GM19467 (cell line): ENCODE measurements around the gene SPHK1.
"Not testable (repeated sequence)": the region's sequence is repeated elsewhere in the genome, so short reads cannot be mapped to it uniquely, and the experiment has no call there.

Experiments
- ATAC-seq: cut with Tn5 transposase; IDR thresholded peaks from one replicate; pipeline ENCODE4 v1.9.1; 2021; ENCODE audit warnings: mild to moderate bottlenecking, moderate library complexity; ENCODE audit not compliant: unreplicated experiment

Gene SPHK1, protein sequence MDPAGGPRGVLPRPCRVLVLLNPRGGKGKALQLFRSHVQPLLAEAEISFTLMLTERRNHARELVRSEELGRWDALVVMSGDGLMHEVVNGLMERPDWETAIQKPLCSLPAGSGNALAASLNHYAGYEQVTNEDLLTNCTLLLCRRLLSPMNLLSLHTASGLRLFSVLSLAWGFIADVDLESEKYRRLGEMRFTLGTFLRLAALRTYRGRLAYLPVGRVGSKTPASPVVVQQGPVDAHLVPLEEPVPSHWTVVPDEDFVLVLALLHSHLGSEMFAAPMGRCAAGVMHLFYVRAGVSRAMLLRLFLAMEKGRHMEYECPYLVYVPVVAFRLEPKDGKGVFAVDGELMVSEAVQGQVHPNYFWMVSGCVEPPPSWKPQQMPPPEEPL

DNA sequence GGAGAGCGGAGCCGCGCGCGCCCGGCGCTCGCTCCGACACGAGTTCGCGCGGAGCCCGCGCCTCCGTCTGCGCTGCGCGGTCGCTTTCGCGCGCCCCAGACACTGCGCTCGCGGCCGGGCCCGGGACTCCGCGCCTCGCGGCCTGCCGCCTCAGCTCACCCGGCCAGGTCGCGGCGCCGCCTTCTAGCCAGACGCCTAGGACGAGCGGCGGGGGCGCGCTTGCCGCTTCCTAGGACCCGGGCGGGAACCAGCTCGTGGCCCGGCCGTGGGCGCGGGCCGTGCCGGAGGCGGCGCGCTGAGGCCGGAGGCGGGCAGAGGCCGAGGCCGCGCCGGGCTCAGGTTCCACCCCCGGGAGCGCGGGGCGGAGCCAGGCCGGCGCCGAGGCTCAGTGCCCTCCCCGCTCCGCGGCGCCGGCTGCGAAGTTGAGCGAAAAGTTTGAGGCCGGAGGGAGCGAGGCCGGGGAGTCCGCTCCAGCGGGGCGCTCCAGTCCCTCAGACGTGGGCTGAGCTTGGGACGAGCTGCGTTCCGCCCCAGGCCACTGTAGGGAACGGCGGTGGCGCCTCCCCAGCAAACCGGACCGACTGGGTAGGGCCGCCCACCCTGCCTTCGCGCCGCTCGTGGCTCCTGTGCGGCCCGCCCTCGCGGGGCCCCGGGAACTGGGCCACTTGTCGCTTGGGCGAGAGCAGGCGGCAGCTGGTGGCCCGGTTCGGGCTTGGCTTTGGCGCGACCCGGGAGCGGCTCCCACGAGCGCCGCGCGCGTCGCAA is at the start of gene SPHK1:
SPHK1 (plus strand) TSS at position 388 of the 765 bp plus-strand sequence. CDS start 1,036 bp downstream, outside the sequence.
- peak; percentile 55 for ATAC-seq

DNA sequence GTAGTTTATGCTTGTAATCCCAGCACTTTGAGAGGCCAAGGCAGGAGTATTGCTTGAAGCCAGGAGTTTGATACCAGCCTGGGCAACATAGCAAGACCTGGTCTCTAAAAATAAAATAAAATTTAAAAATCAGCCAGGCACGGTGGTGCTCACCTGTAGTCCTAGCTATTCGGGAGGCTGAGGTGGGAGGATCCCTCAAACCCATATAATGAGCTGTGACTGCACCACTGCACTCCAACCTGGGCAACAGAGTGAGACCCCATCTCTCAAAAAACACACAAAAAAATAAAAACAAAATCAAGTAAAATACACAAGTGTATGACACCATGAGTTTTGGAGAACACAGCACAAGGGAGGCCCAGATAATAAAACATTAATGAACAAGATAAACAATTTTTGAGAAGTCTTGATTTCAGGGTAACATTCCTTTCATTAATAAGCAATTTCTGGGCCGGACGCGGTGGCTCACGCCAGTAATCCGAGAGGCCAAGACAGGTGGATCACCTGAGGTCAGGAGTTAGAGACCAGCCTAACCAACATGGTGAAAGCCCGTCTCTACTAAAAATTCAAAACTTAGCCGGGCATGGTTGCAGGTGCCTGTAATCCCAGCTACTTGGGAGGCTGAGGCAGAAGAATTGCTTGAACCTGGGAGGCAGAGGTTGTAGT is 48.6 kb upstream of the SPHK1 start:
- no peak for ATAC-seq

DNA sequence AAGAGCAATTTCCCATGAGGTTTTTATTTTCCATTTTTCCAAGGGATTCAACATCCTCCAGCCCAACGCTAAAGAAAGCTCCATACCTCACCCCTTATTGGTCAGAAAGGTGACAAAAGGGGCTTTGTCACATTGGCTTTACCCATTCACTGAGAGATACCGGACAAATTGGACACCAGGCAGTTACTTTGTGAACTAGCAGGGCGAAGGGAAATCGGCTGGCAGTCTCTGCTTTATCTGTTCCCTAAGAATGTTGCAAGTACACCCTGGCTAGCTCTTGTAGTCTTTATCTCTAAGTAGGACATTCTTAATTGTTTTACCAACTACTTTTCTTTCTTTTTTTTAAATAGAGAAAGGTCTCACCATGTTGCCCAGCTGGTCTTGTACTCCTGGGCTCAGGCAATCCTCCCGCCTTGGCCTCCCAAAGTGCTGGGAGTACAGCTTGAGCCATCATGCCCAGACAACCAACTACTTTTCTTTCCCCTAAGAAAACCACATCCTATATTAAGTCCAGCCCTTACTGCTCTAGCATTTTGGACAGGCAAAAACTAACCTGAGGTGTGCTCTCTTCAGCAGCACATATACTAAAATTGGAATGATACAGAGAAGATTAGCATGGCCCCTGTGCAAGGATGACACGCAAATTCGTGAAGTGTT is 47.5 kb upstream of the SPHK1 start:
- ATAC-seq, result no peak

DNA sequence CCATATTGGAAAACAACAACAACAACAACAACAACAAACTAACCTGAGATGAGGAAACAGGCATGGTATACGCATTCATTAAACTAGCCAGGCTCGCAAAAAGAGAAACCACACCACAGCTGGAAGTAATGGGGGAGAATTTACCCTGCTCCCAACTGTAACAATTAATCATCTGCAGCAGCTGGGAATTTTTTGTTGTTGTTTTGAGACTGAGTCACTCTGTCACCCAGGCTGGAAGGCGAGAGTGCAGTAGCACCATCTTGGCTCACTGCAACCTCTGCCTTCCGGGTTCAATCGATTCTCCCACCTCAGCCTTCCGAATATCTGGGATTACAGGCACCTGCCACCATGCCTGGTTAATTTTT is 47.0 kb upstream of the SPHK1 start:
- no peak for ATAC-seq

DNA sequence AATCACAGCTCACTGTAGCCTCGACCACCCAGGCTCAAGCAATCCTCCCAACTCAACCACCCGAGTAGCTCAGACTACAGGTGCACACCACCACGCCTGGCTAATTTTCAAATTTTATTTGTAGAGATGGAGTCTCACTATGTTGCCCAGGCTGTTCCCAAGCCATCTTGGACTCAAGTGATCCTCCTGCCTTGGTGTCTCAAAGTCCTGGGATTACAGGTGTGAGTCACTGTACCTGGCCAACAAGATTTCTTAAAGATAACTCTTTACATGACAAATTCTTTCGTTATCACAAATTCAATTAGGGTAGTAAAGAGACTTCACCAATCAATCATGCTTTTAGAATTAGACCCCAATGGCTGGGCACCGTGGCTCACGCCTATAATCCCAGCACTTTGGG is 43.1 kb upstream of the SPHK1 start:
- no peak for ATAC-seq

DNA sequence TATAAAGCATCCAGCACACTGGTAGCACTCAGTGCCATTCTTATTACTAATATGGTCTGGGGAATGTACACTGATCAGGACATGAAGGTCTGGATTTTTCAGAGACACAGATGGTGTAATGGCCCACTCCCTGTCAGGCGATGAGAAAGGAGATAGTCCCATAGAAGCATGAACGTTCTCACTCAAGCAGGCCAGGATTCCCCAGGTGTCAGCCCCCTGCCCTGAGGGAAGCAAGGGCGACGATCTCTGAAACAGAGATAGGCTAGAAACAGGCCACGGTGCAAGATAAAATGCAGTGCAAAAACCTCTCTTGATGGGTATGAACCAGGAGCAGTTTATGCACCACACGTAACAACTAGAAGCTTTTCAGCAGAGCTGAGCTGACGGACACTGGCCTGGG is 41.3 kb upstream of the SPHK1 start:
- no peak for ATAC-seq

DNA sequence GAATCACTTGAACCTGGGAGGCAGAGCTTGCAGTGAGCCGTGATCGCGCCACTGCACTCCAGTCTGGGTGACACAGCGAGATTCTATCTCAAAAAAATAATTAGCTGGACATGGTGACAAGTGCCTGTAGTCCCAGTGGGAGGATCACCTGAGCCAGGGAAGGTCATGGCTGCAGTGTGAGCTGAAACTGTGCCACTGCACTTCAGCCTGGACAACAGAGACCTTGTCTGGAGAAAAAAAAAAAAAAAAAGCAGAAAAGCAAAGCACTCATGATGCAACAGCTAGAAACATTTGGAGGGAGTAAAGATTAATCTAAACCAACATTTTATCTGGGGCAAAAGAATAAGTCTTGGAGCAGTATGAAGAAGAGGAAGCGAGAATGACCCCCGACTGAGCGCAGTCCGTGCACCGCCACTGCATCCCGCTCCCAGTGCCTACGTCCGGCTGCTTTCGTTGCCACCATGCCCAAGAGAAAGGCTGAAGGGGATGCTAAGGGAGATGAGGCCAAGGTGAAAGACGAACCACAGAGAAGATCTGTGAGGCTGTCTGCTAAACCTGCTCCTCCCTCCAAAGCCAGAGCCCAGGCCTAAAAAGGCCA is 38.9 kb upstream of the SPHK1 start:
- no peak for ATAC-seq

DNA sequence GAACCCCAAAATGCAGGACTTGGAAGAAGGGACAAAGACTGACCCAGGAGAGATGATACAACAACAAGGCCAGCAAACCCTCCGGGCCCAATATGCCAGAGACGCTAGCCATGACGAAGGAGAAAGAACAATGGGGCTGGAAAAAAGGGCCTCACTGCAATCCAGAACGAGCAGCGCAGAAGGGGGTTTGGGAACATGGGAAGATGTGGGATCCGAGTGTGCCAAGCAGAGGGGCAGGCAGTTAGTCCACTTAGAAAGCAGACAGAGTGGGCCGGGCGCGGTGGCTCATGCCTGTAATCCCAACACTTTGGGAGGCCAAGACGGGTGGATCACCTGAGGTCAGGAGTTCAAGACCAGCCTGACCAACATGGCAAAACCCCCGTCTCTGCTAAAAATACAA is 37.5 kb upstream of the SPHK1 start:
- ATAC-seq, result not testable (repeated sequence)

DNA sequence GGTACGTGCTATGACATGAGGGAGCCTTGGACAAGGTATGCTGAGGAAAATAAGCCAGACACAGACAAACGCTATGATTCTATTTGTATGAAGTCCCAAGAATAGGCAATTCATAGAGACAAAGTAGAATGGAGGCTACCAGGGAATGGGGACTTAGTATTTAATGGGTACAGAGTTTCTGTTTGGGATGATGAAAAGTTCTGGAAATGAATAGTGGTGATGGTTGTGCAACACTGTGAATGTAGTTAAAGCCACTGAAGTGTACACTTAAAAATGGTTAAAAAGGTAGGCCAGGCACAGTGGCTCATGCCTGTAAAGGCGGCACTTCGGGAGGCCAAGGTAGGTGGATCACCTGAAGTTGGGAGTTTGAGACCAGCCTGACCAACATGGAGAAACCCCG is 33.9 kb upstream of the SPHK1 start:
- no peak for ATAC-seq

DNA sequence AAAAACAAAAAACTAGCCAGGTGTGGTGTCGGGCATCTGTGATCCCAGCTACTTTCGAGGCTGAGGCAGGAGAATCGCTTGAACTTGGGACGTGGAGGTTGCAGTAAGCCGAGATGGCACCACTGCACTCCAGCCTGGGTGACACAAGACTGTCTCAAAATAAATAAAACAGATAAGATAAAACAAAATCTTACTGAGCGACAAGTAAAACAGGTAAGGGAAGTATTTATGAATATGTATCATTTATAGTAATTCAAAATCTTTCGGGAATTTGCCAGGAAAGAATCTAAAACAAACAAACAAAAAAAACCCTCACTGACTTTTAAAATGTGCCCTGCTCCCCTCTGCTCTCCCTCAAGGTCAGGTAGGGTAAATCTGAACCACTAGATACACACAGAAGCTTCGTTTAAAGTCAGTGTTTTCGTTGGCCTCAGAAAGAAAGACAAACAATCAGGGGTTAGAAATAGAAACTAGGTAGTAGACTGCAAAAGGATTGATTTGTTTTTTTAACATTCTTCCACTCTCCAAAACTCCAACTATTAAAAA is 32.8 kb upstream of the SPHK1 start:
- no peak for ATAC-seq

DNA sequence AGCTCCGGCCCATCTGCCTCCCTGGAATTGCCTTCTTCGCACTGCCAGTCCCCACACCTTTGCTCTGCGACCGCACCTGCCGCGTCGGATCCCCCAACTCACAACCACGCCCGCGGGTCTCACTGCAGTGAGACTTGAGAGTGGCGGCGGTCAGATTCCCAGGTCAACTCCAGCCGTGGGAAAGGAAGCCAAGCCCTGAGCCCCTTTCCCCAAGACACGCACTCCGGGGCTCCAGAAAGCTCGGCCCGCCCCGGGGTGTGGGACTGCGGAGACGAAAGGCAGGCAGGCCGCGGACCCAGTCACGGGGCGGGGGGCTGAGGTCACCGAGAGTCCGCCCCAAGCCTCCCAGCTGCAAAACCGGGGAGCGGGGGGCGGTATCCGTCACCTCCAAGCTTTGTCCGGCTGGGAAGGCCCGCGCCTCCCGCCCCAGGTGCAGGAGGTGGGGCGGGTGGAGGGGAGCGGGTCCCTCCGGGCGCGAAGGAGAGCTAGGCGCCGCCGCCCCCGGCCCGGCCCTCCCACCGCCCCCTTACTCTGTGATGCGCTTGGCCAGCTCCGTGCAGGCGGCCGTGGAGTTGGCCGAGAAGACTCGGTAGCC is 31.3 kb upstream of the SPHK1 start:
- ATAC-seq, result peak; percentile 22

DNA sequence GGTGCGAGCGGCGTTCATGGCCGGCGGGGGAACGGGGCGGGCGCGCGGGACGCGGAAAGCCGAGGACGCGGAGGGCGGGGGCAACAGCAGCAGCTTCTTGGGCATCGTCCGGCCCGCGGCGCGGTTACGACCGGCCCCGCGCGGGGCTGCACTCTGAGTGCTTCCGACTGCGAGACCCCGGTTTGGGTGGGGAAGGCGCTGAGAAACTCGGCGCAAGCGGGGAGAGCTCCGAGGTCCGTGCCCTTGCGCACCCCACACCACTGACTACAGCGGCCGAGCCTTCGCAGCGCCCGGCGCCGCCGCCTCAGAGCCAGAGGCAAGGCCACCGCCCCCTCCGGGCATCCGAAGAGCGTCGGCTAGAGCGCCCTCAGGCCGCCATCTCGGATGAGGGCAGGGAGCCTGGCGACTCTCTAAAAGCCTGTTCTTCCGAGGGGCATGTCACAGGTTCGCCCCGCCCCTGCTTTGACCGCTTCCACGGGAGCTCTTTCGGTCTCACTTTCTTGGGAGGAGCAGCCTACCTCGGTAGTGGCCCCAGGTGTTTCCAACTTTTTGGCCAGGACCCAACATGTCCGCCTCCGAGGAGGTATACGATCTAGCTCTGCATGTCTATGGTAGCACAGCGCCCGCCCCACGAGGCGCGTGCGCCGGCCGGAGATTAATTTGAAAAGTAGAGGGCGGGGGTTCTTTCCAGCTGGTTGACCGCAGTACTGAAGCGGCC is 30.7 kb upstream of the SPHK1 start, which contains the start of gene PRPSAP1:
PRPSAP1 (minus strand) TSS at position 318 of the 718 bp plus-strand sequence; CDS start at position 105, 213 bp downstream.
- ATAC-seq, result peak; percentile 79

DNA sequence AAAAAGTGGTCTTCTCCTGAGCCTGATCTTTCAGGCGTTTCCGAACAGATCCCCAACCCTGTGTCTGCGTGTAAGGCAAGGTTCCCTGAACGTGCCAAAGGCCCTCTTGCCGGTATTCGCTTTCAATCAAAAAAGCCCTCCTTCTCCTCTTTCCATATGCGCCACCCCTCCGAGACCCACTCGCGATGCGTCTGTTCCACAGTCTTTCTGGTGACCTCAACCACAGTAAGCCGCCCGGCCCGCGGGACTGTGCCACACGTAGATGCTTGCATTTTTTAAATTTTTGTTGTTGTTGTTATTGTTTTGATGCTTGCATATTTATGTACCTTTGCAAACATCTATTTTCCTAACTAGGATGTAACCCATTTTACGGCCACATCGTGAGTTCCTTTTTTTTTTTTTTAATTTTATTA is 30.1 kb upstream of the SPHK1 start:
- no peak for ATAC-seq

DNA sequence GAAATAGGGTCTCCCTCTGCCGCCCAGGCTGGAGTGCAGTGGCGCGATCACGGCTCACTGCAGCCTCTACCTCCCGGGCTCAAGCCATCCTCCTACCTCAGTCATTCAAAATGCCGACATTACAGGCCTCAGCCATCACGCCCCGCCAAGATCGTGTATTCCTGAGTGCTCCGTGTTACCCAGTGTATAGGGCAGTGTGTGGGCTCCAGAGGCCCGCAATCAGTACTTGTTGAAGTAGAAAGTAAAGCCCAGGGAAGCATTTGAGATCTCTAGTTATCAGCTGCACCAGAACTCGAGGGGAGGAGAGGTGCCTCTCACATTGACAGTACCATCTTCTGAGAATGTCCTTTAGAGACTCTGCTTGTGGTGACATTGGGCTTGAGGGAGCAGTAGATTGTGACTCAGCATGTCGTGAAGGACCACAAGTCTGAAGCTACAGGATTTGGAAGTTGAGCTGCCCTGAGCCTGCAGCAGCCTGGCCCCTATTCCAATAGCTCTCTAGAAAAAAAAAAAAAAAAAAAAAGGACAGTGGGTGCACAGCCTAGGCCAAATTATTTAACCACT is 29.6 kb upstream of the SPHK1 start:
- ATAC-seq, result no peak

DNA sequence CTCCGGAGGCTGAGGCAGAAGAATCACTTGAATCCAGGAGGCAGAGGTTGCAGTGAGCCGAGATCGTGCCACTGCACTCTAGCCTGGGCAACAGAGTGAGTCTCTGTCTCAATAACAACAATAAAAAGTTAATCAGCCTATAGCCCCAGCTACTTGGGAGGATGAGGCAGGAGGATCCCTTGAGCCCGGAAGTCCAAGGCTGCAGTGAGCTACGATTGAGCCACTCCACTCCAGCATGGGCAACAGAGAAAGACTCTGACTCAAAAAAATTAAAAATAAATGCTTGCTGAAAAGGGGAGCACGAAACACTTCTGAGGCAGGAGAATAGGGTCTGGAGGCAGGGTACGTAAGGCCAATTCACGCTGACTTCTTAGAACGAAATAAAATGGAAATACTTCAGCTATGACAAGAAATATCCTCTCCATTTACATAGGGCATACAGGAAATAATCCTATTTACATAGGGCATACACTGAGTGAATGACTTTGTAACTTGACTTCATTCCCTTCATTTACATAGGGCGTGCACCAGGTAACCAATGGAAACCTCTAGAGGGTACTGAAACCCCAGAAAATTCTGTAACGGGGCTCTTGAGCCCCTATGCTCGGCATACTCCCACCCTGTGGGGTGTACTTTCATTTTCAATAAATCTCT is 27.5 kb upstream of the SPHK1 start:
- no peak for ATAC-seq

DNA sequence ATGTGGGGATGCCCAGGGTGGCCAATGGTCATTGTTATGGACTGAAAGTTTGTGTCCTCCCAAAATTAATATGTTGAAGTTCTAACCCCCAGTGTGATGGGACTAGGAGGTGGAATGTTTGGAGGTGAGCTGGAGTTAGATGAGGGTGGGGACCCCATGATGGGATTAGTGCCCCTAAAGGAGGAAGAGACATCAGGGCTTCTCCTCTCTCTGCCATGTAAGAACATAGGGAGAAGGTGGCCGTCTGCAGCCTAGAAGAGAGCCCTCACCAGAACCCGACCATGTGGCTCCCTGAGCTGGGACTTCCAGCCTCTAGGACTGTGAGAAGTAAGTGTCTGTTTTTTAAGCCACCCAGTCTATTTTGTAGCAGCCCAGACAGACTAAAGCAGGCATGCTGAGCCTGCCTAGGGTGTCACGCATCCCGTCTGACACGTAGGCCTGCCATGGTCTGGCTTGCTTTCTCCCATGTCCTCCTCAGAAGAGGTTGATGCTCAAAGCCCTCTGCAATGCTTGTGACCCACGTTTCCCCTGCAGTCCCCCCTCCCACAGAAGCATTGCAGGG is 26.7 kb upstream of the SPHK1 start:
- ATAC-seq, result no peak

DNA sequence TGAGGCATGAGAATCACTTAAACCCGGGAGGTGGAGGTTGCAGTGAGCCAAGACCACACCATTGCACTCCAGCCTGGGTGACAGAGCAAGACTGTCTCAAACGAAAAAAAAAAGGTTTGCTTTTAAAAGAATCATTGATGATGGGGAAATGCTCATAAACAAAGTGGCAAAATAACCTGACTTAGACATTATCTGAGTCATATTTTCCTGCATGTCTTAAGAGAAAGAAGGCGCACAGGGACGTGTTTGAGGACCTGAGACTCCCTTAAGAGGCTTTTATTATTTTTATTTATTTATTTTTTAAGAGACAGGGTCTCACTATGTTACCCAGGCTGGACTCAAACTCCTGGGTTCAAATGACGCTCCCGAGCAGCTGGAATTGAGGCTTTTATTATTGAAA is 25.0 kb upstream of the SPHK1 start:
- no peak for ATAC-seq

DNA sequence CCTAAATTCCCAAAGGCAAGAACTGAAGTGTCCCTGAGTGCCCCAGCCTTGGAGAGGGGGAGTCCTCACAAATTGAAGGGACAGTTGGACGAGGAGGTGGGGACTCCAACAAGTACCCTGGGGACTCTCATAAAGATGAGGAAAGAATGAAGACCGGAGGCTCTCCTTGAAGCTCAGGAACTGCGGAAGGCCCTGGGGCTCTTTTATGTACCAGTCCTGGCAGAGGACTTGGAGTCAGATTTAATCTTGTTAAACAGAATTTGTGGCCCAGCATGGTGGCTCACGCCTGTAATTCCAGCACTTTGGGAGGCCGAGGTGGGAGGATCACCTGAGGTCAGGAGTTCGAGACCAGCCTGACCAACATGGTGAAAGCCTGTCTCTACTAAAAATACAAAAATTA is 24.6 kb upstream of the SPHK1 start:
- not testable (repeated sequence) for ATAC-seq
